ENCODE results near the gene PEAR1. TPM values are rescaled to one million over a fixed set of nuclear protein-coding genes. Genes with fewer than 3 reads are reported as not detected.

PEAR1 gene
- total RNA-seq, 1 experiment from 2014 or later, result 10.8 TPM

DNA sequence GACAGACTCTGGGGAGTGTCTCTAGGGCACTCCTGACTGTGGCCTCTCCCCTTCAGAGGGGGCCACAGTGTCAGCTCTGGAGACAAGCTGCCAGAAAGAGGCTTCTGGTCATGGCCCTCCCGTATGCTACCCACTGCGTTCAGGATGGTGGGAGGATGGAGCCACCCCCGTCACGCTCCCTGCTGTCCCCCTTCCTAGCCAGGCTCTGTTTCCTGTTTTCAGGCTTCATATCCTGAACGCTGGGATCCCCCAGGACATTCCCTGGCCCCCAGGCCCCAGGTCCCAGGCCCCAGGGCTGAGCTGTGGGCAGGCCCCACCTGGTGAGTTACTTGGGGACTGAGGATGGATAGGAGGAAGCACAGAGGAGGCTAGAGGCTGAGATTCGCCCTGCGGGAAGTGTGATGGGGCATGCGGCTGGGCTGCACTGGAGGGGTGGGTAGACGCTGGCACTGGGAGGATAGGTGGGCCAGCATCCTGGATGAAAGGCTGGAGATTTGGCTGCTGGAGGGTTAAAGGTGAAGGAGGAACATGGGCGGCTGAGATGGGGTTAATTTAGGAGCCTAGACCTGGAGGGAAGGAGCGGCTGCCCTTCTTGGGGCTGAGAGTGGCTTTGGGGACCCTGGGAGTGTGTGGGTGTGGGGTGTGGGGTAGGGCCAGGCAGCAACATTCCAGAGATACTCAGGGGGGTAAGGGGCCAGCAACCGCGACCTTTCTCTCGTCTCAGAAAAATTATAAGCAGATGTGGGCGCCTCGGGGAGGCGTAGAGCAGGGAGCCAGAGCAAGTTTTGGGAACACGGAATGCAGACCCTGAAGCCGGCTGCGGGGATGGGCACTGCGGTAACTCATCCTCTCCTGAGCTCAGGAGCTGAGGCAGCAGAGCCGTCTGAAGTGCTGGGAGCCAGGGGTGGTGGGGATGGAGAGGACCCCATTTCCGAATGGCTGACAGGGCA lies 8.7 kb downstream of the PEAR1 start:
- no peak overlapping the region for H3K27ac ChIP-seq (ENCODE audit: low read depth, low read length)
- no peaks in the 10 kb centered on the region for H3K79me2 ChIP-seq (ENCODE audit: insufficient read depth, low read length)
- no peak for DNase-seq (ENCODE audit: low read depth, low spot score)
- H3K9me3 ChIP-seq (ENCODE audit: control insufficient read depth in 1 of 2, insufficient read depth in 1 of 2, low read depth in 1 of 2, low read length in 2 of 2), result no peaks in the 10 kb centered on the region; a peak in 1 of 4 replicates
- H2AFZ ChIP-seq (ENCODE audit: low read depth, low read length, poor library complexity, severe bottlenecking), result no peak overlapping the region
- no peak overlapping the region for H3K4me2 ChIP-seq (ENCODE audit: low read length)
- H3K36me3 ChIP-seq (ENCODE audit: control insufficient read depth in 1 of 2, insufficient read depth in 2 of 2, low read length in 2 of 2), result no peaks in the 10 kb centered on the region
- TF ChIP-seq EZH2phosphoT487 (IDR thresholded peaks at IDR 0.05; ENCODE audit: borderline replicate concordance) (no peak), FOSL1 (IDR thresholded peaks at IDR 0.05; ENCODE audit: low read depth) (no peak), SIN3A (IDR thresholded peaks at IDR 0.05; ENCODE audit: low read depth) (no peak), EZH2 (IDR thresholded peaks at IDR 0.05) (no peak), POLR2AphosphoS5 (IDR thresholded peaks at IDR 0.05; ENCODE audit: low read depth, low read length) (no peak), ZFX (IDR thresholded peaks at IDR 0.05) (no peak), YY1 (IDR thresholded peaks at IDR 0.05; ENCODE audit: extremely low read depth, insufficient replicate concordance, low read depth, low read length) (no peak), TCF7L2 (IDR thresholded peaks at IDR 0.05; ENCODE audit: borderline replicate concordance, extremely low read depth, insufficient read depth, insufficient read length) (no peak), RAD21 (IDR thresholded peaks at IDR 0.05; ENCODE audit: low read depth) (no peak), CEBPB (IDR thresholded peaks at IDR 0.05; ENCODE audit: low read depth) (no peak)
- TF ChIP-seq, protein P1, sequence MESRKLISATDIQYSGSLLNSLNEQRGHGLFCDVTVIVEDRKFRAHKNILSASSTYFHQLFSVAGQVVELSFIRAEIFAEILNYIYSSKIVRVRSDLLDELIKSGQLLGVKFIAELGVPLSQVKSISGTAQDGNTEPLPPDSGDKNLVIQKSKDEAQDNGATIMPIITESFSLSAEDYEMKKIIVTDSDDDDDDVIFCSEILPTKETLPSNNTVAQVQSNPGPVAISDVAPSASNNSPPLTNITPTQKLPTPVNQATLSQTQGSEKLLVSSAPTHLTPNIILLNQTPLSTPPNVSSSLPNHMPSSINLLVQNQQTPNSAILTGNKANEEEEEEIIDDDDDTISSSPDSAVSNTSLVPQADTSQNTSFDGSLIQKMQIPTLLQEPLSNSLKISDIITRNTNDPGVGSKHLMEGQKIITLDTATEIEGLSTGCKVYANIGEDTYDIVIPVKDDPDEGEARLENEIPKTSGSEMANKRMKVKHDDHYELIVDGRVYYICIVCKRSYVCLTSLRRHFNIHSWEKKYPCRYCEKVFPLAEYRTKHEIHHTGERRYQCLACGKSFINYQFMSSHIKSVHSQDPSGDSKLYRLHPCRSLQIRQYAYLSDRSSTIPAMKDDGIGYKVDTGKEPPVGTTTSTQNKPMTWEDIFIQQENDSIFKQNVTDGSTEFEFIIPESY (IDR thresholded peaks at IDR 0.05; ENCODE audit: extremely low read depth, insufficient replicate concordance, low read length), result no peak
- TF ChIP-seq, protein P2, sequence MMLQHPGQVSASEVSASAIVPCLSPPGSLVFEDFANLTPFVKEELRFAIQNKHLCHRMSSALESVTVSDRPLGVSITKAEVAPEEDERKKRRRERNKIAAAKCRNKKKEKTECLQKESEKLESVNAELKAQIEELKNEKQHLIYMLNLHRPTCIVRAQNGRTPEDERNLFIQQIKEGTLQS (IDR thresholded peaks at IDR 0.05), result no peak
- TF ChIP-seq, protein P3, sequence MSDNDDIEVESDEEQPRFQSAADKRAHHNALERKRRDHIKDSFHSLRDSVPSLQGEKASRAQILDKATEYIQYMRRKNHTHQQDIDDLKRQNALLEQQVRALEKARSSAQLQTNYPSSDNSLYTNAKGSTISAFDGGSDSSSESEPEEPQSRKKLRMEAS (IDR thresholded peaks at IDR 0.05), result no peak
- CTCF ChIA-PET, result interaction anchor here (1.4 kb wide), 1 partner anchor 10 kb away, joined by 4 read pairs; no protein-coding TSS in a partner anchor
- H3K4me3 ChIP-seq (replicated peaks in 1 of 2; ENCODE audit: low read depth in 1 of 2, low read length in 2 of 2), result no peak overlapping the region
- no TSS peak for BruUV-seq (replicated peaks)
- H3K27me3 ChIP-seq (ENCODE audit: insufficient read depth, low read length), result no peaks in the 10 kb centered on the region
- no peaks in the 10 kb centered on the region for H3K9me2 ChIP-seq (ENCODE audit: insufficient read depth)
- intact Hi-C loops (cut with micrococcal nuclease), result no loop called here
- no peak for ATAC-seq
- RAD21 ChIA-PET (ENCODE audit: low non-redundant PET in 1 of 2, low total read pairs in 2 of 2, uncharacterized antibody in 2 of 2, unreplicated experiment in 2 of 2), result no interaction called here
- H3K4me1 ChIP-seq (ENCODE audit: control insufficient read depth in 1 of 2, insufficient read depth in 2 of 2, low read length in 2 of 2), result peaks cover 16 to 24% of the 10 kb centered on the region in 2 experiments
- H4K20me1 ChIP-seq (ENCODE audit: insufficient read depth), result no peaks in the 10 kb centered on the region
- H3K9ac ChIP-seq (ENCODE audit: low read length), result no peak overlapping the region
- POLR2A ChIA-PET, result no interaction called here
